Measurements from ENCODE around the gene OSER1. TPM values are rescaled to one million over a fixed set of nuclear protein-coding genes. Genes with fewer than 3 reads are reported as not detected.

The OSER1 gene
- polyA plus RNA-seq (2011; rRNA removed) (50.2 and 55.5 TPM in 2 replicates), polyA minus RNA-seq (2011; rRNA and poly(A)+ RNA removed) (19.8 and 31.8 TPM in 2 replicates)

DNA sequence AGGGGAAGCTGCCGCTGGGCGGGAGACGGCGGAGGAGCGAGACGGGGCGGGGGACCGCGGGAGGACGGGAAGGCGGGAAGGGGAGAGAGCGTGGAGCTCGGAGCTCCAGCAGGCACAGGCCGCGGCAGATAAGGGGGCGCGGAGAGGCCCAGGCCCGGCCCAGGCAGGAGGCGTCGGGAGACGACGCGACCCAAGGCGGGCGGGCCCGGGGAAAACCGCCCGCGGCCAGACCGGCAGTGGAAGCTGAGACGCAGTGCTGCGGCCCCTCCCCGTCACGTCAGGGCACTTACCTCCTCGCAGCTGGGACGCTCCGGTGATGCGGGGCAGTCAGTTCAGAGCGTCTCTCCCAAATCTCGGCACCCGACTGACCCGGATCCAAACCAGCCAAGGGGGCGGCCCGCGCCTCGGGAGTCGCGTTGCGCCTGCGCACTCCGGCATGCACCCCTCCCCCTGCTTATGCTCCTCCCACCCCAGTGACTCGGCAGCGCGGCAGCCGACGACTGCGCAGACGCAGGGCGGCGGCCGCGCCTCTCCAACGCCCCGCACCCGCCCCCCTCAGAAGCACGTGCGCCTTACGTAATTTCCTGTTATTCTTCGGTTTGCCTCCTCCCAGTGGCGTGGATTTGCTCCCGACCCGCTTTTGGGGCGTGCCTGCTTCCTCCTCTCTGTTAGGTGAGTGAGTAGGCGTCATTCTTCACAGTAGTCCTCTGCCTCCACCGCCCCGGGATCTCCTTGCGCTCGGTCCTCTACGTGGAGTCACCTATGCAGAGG, at the start of gene OSER1:
OSER1 (minus strand) TSS at position 366 of the 771 bp plus-strand sequence. CDS start 3,814 bp downstream, outside the sequence.
- peak; percentile 75 for DNase-seq (ENCODE audit: low read depth)
- Histone ChIP-seq H3K36me3 (ENCODE audit: control insufficient read depth, insufficient read depth, low read length) (peaks cover 1% of the 10 kb centered on the region; the same call in 1 of the 2 replicates), H3K27me3 (ENCODE audit: control insufficient read depth, insufficient read depth, low read length) (no peaks in the 10 kb centered on the region), H3K4me3 (ENCODE audit: low read depth, low read length) (peak within 1 kb of the TSS; percentile 86)
- TF ChIP-seq, protein P1, sequence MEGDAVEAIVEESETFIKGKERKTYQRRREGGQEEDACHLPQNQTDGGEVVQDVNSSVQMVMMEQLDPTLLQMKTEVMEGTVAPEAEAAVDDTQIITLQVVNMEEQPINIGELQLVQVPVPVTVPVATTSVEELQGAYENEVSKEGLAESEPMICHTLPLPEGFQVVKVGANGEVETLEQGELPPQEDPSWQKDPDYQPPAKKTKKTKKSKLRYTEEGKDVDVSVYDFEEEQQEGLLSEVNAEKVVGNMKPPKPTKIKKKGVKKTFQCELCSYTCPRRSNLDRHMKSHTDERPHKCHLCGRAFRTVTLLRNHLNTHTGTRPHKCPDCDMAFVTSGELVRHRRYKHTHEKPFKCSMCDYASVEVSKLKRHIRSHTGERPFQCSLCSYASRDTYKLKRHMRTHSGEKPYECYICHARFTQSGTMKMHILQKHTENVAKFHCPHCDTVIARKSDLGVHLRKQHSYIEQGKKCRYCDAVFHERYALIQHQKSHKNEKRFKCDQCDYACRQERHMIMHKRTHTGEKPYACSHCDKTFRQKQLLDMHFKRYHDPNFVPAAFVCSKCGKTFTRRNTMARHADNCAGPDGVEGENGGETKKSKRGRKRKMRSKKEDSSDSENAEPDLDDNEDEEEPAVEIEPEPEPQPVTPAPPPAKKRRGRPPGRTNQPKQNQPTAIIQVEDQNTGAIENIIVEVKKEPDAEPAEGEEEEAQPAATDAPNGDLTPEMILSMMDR (IDR thresholded peaks at IDR 0.05; ENCODE audit: insufficient read depth, low read depth, low read length): no peak
- CTCF ChIA-PET: interaction anchor here (1.8 kb wide), 1 partner anchor 94 kb away, joined by 5 read pairs; no protein-coding TSS in a partner anchor
- POLR2A ChIA-PET: no interaction called here

DNA sequence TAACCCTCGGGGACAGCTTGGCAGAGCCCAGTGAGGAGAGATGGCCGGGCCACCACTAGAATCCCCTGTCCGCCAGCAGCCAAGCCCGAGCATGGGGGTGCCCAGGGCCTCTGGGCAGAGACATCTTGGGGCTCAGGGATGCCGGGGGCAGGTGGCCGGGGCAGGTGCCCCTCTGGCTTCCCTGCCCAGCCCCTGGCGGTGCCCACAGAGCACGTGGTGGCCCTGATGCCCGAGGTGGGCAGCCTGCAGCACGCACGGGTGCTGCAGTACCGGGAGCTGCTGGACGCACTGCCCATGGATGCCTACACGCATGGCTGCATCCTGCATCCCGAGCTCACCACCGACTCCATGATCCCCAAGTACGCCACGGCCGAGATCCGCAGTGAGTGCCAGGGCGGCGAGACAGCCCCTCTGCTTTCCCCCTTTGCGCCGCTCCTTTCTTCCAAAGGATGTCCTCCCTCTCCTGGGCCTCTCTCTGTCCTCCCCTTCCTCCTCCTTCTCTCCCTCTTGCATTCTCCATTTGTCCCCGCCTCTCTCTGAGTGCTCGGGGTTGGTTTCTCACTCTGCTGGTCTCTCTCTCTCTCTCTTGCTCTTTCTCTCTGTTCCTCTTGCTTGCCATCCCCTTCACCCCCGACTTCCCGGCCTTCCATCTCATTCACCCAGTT, 47.8 kb upstream of the OSER1 start:
- ChIA-PET POLR2A (no interaction called here), CTCF (no interaction called here)

DNA sequence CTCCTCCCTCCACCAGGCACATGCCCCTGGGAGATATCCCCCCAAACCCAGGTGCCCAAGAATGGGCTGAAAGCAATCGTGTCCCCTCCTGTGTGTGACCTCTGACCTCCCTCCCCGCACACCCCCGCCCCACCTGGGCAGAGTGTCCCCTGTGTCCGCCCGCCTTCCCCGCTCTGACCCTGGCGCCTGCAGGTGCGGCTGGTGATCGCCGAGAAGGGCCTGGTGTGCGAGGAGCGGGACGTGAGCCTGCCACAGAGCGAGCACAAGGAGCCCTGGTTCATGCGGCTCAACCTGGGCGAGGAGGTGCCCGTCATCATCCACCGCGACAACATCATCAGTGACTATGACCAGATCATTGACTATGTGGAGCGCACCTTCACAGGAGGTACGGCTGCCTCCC, 46.4 kb upstream of the OSER1 start:
- ChIA-PET POLR2A (no interaction called here), CTCF (no interaction called here)
- no peak overlapping the region for H3K4me3 ChIP-seq (ENCODE audit: low read depth, low read length)
- no peak for DNase-seq (ENCODE audit: low read depth)
- H3K27me3 ChIP-seq (ENCODE audit: control insufficient read depth, insufficient read depth, low read length): no peaks in the 10 kb centered on the region
- TF ChIP-seq, protein P1 (IDR thresholded peaks at IDR 0.05; ENCODE audit: insufficient read depth, low read depth, low read length): no peak
- no peaks in the 10 kb centered on the region for H3K36me3 ChIP-seq (ENCODE audit: control insufficient read depth, insufficient read depth, low read length)

More for the DNA sequence above, 47.8 kb upstream of the OSER1 start:
- Histone ChIP-seq H3K36me3 (ENCODE audit: control insufficient read depth, insufficient read depth, low read length) (no peaks in the 10 kb centered on the region), H3K27me3 (ENCODE audit: control insufficient read depth, insufficient read depth, low read length) (no peaks in the 10 kb centered on the region), H3K4me3 (ENCODE audit: low read depth, low read length) (no peak overlapping the region)
- DNase-seq (ENCODE audit: low read depth): no peak
- TF ChIP-seq, protein P1 (IDR thresholded peaks at IDR 0.05; ENCODE audit: insufficient read depth, low read depth, low read length): no peak

DNA sequence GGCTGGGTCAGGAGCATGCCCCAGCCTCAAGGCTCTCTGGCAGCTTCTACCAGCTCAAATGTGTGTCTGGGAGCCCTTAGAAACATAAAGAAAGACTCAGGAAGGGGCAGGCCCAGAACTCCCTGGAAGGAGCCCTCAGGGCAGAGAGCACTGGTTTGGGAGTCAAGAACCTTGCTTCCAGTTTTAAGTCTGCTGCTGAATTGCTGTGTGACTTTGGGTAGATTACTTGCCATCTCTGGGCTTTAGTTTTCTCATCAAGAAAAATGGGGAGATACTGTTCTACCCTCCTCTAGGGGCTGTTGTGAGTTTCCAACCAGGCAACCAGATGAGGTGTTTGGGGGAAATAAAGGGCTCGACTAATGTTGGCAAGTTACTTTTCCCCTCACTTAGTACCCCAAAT, 45.4 kb upstream of the OSER1 start:
- CTCF ChIA-PET: interaction anchor here (1.0 kb wide), 1 partner anchor 39 kb away, joined by 4 read pairs; no protein-coding TSS in a partner anchor
- POLR2A ChIA-PET: no interaction called here
- no peaks in the 10 kb centered on the region for H3K27me3 ChIP-seq (ENCODE audit: control insufficient read depth, insufficient read depth, low read length)
- no peaks in the 10 kb centered on the region for H3K36me3 ChIP-seq (ENCODE audit: control insufficient read depth, insufficient read depth, low read length)
- no peak overlapping the region for H3K4me3 ChIP-seq (ENCODE audit: low read depth, low read length)
- TF ChIP-seq, protein P1 (IDR thresholded peaks at IDR 0.05; ENCODE audit: insufficient read depth, low read depth, low read length): no peak
- no peak for DNase-seq (ENCODE audit: low read depth)

DNA sequence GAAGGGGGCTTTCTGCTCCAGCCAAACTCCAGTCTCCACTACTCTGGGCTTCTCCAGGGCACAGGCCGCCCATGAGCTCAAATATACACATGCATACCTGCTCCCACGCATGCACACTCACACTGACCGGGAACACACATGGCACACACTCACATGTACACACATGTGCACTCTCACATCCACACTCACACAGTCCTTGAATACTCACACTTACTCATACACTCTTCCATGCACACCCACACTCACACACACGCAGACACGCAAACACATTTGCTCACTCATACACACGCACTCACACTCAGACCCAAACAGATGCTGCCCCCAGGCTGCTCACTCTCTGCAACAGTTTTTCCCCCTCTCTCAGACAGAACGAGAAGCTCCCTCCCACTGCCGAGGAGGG, 43.5 kb upstream of the OSER1 start:
- ChIA-PET POLR2A (no interaction called here), CTCF (interaction anchor here (1.0 to 1.7 kb wide), 2 partner anchors 9 to 37 kb away, joined by 3 to 4 read pairs; no protein-coding TSS in a partner anchor)
- H3K27me3 ChIP-seq (ENCODE audit: control insufficient read depth, insufficient read depth, low read length): no peaks in the 10 kb centered on the region
- TF ChIP-seq, protein P1 (IDR thresholded peaks at IDR 0.05; ENCODE audit: insufficient read depth, low read depth, low read length): no peak
- H3K4me3 ChIP-seq (ENCODE audit: low read depth, low read length): no peak overlapping the region
- no peak for DNase-seq (ENCODE audit: low read depth)
- no peaks in the 10 kb centered on the region for H3K36me3 ChIP-seq (ENCODE audit: control insufficient read depth, insufficient read depth, low read length)
